Hematopoietic multipotent progenitor cell treated with erythropoietin and hydrocortisone succinate and interleukin-3 and kit ligand, for 6 days (in vitro differentiated cells): ENCODE measurements around the gene SINHCAF.

Experiments used
- DNase-seq: peaks from one replicate; pipeline ENCODE4 v3.0.0-alpha.2; 2015

SINHCAF gene

DNA sequence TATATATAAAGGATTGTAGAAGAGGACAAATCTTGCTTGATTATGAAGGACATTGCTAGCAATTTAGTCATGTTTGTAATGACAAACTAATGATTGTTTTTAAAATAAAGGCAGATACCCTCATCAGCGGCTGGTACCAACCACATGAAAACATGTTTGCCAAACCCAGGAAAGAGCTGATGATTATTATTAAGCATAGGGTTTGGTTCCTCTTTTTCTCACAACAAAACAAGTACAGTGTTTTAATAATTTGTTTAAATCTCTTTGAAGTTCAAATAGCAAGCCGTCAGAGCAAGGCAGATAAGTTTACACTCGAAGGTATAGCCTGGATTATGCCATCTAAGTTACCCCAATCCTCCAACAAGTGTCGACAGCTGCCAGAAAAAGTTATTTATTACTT is 5.3 kb upstream of the SINHCAF start:
- no peak for DNase-seq

DNA sequence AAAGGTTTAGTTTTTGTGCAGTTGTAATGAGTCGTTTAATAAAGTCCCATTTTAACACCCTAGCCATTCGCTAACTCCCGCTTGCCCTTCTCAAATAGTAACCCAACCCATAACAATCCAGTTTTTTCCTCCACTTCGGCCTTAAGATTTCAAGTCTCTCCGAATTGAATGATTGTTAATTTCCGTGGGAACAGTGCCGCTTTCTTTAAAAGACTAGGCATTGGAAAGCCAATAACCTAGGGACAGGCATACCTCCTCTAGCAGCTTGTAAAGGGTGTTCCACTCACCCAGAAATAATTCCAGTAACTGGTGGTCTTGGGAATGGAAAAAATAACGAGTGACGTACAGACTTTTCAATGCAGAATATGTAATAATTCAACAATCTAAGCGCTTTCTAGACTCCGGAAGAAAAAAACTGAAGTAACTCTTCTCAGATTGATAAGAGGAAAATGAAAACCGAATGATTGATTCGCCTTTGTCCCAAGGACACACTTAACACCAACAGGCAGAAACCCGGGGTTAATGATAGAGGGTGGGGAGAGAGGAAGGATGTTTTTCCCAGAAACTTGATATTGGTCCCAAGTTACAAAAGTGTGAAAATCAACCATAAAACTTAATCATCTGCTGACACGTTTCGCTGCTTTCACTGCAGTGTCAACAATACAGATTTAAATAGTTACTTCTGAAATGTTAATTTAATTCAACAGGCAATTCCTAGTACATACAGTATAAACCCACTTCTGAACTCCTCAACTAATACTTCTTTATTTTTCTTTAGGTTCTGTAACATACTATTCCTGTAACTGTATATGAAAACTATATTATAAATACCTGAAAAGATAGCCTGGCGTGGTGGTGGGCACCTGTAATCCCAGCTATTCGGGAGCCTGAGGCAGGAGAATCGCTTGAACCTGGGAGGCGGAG is 1.0 kb upstream of the SINHCAF start:
- no peak for DNase-seq

DNA sequence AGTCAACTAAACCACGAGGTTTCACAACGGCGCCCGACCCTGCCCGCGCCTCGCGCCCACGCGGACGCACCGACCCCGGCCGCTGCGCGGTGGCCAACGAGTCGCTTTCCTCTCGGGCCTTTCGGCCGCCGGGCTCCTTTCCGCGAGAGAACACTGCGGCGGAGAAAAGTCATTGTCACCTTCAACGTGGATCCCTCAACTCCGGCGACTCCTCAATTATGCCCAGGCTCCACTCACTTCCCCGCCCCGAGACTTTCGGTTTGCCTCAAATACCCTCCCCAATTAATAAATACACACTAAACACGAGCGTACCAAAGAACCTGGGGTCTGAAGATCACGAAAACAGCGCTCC is 450 bp downstream of the SINHCAF start:
- DNase-seq, result no peak

DNA sequence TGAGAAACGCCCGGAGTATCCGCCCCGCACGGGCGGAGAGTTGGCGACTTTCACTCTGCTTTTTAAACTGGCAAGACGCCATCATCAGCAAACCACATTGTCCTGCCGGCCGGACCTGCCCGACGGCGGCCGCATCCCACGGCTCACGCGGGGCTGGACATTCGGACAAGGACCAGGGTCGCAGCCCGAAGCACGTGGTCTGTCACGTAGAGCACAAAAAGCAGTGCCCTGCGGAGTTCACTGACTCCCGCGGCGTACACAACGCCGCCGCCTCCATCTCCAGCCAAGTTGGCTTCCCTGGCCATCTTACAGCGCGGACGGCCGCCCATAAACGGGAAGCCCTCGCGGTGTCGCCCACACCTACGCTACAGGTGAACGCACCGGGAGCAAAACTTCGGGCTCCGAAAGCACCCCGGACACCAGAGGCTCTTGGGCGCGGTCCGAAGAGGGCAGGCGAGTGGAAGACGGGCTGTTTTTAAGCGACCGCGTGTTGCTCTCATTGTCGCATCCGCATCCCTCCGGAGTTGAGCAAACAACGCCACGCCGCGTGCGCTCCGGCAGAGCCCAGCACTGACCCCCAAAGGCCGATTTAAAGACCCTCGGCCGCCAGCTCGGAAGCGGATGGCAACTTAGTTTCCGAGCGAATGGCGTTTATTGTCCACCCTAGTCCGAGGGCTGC is 966 bp downstream of the SINHCAF start:
- DNase-seq, result peak; percentile 75

DNA sequence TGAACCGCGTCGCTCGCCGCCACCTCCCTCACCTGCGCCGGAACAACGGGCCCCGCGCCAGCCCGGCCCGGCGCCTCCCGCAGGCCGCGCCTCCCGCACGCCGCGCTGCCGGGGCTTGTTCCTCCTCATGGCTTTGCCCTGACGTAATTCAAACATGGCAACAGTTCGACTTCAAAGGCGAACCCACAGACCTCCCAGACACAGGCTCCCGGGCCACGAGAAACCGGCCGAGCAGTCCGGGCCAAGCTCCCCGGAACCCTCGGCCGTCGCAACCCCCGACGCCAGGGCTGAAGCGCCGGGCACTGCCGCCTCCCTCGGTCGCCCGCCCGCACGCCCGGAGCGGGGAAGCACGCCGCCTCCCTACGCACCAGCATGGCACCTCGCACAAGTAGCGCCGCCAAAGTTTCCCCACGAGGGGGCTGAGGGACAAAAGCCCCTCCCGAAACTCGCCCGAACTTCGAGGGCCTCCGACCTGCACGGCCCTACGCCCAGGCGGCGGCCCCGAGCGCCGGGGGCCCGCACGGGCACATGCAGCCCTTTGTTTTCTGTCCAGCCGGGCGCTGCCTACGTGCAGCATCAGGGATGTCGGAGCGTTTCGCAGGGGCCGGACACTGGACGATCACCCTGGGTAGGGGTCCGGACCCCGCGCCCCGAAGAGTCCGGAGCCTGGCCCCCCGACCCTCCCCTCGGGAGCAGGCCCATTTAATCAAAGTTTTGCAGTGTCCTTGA is 1.7 kb downstream of the SINHCAF start:
- DNase-seq, result peak; percentile 79

DNA sequence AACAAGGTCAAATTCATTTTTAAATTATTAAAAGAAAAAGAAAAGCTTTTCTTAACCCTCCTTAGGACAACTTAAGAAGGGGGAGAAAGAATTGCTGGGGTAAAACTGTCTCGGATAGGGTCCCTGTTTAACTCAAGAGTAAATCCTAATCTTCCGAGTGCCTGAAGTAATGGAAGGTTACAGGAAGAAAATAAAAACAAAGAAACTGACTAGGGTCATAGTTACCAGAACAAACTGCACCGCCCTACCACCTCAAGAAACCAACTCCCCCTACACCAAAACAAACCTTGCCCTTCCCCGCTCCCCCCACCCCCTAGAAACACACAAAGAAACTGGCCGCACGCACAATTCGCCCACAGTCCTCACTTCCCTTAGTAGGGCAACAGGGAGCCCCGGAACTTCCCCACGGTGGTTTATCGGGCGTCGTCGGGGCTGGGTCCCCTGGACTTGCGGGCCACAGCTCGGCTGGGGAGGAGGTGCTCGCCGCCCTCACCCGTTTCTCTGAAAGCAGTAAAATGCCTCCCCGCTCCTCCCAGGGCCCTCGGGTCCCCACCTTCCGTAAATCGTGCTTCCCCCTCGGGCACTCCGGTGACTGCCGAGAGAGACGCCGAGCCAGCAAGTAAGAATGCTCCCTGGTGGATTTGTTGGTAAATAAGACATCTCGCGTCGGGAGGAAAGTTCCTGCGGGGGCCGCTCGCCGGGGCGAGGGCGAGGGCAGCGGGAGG is 2.4 kb downstream of the SINHCAF start:
- DNase-seq, result peak; percentile 65

DNA sequence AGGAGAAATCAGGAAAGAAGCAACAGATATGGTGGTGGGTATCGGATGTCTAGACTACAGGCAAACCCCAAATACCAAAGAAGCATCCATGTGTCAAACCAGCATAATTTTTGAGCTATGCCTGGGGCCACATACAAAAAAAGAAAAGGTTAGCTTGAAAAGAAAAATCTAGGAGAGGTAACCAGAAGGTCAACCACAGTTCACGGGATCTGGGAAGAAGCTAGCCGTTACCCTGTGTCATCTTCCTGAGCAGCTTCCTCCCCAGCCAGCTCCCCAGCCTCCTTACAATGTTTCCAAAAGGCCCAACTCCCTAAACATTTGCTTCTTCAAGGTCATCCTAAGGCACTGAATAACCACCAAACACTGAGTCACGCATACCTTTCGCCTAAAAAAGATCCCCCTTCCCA is 3.1 kb downstream of the SINHCAF start:
- DNase-seq, result no peak

DNA sequence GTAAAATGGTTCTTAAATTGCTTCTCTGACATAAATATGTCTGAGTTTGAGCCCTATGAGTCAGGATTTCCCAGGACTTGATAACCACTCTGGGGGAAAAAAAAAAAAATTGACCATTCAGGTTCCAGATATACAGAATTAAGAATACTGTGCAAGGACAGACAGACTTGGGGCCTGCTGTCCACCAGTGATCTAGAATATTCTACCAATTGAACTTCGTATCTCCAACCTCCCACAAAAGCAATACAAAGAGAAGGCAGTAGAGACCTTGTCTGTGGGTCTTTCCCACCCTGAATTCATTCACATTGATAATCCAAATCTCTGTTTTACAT is 4.1 kb downstream of the SINHCAF start:
- peak; percentile 45 for DNase-seq

DNA sequence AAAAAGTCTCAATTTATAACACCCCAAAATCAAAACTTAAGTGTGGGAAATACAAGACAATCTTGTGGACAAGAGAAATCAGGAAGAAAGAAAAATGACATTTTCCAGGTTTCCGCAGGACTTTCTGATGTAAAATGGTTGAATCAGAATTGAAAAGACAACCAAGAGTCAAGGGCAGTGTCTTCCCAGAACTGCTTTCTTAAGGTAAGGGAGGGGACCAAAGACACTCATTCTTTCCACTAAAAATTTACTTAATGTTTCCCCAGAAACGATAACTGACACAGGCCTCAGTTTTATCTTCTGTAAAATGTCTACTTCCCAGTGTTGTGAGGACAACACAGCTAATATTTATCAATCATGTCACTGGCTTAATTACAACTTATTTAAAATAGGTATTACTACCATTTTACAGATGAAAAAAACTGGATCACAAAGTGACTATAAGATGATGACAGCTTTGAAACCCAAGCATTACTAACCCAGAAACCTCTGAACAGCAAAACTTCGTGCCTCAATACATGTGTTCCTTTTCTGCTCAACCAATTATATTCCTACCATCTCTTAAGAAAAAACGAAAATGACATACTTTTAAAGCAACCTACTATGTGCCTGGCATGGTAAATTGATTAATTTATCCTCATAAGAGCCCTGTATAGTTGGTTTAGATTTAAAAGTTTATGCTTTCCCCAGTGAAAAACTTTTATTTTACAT is 4.6 kb downstream of the SINHCAF start:
- DNase-seq, result no peak

DNA sequence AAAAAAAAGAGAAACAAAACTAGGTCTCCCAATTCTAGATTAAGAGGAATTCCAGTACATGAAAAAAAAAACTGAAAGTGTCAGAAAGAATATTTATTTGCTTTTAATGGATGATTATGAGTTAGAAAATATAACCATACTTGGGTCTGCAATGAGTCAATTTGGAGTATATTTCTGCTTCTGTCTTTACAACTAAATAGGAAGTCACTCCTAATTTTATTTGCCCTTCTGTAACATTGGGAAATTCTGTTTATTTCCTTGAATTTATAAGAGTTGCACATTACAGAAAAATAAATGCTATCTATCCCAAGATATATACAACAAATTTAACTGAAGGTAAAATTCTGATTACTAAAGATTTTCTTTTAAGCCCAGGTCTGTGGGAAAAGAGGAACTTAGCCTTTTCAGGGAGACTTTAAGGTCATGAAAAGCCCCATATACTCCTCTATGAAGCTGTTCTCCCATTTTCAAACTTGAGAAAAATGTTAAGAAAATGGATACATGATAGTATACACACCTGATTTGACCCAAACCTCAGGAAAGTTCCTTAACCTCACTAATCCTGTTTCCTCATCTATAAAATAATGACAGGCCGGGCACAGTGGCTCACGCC is 7.2 kb downstream of the SINHCAF start:
- no peak for DNase-seq

DNA sequence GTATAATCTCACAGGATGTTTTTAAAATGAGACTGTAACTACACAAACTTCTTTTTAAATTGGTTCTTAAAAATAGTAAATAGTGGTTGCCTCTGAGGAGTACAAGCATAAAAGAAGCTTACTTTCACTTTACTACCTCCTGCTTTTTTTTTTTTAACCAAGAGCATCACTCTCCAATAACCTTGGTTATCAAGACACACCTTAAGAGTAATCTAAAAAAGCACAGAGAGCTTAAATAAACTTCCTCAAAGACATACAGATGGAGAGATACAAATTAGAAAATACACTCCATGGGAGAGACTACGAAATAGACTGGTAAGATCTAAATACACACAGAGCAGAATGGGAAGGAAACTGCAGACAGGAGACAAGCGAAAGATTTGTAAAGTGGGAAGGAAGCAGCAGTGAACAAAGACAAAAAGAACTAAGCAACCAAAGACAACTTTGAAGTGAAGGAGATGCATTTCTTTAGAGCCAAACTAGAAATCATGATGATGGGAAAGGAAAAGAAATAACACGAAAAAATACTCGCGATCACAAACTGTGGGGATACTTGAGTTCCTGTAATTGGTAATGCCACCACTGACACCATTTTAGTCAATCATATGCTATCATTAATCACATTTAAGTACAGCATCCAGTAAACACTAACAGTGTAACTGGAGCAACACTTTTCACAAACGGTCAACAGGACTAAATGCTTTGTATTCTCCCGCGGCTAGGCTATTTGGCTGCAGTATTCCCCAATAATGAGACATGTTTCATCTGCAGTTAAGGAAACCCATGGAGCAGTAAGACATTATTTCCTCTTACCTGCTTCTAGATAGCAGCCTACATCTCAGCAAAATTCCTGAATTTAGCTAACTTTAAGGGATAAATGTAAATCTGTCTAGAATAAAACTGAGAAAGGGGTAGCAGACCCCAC is 8.2 kb downstream of the SINHCAF start:
- DNase-seq, result peak; percentile 33

DNA sequence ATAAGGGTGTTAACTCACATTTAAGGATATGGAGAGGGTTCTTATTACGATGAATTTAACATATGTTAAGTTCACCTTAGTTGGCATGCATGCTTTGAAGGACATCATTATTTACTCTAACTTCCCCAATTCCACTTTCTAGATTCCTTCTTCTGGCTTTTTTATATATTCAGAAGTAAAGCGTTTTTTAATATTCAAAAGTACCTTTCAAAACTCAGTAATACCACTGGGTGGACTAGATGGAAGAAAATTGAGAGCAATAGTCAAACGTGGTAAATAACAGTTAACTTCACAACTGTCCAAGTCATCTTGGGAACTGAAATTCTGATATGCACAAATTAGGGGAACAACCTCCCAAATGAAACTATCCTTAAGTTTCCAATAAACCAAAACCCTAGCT is 9.1 kb downstream of the SINHCAF start:
- DNase-seq, result no peak

DNA sequence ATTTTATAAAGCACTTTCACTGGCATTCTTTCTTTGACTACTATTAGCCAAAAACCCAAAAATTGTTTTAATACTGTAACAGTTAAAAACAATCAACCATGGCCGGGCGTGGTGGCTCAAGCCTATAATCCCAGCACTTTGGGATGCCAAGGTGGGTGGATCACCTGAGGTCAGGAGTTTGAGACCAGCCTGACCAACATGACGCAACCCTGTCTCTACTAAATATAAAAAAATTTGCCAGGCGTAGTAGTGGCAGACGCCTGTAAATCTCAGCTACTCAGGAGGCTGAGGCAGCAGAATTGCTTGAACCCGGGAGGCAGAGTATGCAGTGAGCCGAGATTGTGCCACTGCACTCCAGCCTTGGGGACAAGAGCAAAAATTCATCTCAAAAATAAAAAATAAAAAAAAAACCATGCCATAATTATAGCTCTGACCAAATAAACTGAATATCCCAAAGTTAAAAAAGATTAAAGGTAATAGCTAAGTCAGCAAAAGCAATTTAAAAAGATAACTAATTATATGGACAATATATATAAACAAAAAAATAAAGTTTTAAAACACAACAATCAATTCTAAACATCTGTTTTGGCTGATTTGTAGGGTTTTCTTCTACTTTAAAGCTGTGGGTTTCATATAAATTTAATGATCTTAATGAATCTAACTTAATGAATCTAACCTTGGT is 10.0 kb downstream of the SINHCAF start:
- DNase-seq, result no peak

DNA sequence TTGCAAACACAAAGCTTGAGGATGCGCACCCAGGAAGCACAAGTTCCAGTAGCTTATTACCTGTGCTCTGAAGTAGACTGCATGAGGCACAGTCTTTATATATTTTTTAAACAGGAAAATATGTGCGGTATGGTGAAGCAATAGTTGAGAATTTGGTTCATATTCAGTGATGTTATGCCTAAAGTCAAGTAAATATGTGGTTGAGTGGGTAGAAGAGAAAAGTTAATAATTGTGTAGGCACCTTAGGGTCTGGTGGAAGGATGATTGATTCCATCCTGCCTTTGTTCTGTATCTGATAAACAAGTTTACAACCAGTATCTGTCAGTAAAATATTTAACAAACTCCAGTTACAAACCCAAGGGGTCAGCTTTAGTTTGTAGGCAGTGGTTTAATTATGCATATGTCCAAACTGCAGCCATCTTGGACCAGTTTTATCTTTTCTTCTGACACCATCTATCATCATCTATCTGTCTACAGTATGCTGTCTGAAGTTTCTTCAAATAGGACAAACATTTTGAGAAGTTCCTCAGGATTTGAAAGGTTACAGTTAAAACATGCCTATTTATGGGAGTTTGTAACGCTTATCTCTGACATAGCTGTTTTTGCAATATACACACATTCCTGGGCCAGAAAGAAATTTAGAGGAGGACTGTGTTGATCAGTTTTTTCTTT is 10.8 kb downstream of the SINHCAF start:
- DNase-seq, result no peak

DNA sequence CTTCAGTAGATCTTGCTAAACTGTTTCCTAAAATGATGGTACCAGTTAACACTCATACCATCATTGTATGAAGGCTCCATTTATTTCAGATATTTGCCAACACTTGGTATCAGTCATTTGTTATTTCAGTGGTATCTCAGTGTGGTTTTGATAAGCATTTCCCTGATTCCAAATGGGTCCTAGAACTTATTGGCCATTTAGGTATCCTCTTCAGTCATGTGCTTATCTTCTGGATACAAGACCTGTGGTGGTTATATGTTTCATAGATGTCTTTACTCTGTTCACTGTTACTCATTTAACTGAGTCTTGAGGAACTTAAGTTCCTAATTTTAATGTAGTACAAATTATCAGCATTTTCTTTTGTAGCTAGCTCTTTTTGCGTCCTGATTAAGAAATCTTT is 13.5 kb downstream of the SINHCAF start:
- DNase-seq, result peak; percentile 64

DNA sequence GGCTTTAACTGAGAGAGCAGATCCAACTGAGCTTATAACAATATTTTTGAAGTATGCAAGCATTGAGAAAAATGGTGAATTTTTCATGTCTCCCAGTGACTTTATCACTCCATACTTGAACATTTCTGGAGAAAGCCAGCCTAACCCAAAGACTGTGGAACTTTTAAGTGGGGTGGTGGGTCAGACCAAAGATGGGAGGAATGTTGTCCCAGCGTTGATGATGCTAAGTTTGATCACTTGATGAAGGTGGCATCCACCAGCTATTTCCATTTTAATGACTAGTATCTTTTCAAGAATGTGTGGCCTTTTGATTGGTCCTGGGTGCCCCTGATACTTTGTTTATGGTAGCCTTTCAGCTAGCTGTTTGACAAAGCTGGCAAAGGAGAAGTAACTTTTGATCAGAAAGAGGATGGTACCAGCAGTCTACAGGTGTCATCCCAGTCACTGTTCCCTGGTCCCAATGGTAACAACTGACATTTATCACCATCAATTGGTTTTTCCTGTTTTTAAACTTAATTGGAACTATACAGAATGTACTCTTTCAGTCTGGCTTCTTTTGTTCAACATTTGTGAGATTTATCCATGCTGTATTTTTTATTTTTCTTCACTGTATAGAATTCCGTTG is 14.2 kb downstream of the SINHCAF start:
- no peak for DNase-seq

DNA sequence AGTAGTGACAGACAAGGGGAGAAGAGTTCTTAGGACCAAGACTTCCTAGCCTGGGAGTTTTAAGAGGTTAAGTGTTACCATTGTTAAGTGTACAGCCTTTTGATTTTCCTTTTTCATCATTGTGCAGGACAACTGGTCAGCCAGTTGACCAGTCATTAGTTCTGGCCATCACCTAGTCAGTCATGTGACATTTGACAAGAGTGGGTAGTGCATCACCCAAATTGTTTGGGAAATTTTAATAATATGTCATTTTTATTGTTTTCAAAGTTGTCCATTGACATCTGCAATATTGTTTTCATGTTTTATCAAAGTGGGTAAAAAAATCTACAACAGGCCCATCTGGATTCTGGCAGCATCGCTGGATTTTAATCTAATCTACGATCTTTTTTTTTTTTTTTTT is 15.5 kb downstream of the SINHCAF start:
- no peak for DNase-seq

DNA sequence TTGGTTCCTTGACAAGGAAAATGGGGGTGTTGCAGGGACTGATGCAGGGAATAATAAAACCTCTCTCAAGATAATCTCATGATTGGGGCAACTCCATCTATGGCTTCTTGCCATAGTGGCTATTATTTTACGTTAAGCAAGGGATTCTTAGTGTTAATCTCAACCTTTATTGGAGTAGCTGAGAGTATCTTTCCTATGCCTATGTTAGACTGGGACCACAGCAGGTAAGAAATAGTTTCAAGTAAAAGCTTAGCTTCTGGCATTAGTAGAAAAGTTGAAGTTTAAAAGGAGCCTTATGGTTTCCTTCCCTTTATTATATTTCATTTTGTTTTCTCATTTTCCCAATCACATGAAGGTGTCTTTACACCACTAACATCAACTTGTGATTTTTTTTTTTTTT is 16.7 kb downstream of the SINHCAF start:
- DNase-seq, result no peak

DNA sequence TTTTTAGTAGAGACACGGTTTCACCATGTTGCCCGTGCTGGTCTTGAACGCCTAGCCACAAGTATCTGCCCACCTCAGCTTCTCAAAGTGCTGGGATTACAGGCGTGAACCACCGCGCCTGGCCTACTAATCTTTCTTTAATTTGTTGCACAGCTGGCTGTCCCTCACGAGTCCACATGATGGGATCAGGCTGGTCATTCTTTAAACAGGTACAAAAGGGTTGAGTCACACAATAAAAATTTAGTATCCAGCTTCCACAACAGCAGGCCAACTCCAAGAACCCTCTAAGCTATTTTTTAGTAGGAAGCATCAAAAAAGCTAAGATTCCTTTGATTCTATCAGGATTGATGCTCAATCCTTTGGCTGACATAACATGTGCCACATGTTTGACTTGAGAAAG is 17.8 kb downstream of the SINHCAF start:
- DNase-seq, result no peak
